Endothelial cell of umbilical vein (primary cell): ENCODE measurements around the gene BMPR1A.

ENCODE experiments used
- EZH2 ChIP-seq: IDR thresholded peaks from 2 replicates; pipeline ENCODE4 v1.6.1; 2012; ENCODE audit warnings: borderline replicate concordance, low read depth, mild to moderate bottlenecking, moderate library complexity, low read length, inconsistent platforms; ENCODE audit not compliant: severe bottlenecking
- FOS ChIP-seq: IDR thresholded peaks from 2 replicates; pipeline ENCODE4 v1.6.1; 2011; ENCODE audit warnings: mild to moderate bottlenecking, low read length, moderate library complexity, borderline replicate concordance; ENCODE audit not compliant: insufficient read depth
- JUN ChIP-seq: IDR thresholded peaks from 2 replicates; pipeline ENCODE4 v1.6.1; 2011; ENCODE audit warnings: borderline replicate concordance, low read depth; ENCODE audit not compliant: insufficient read length, insufficient read depth
- MYC ChIP-seq: IDR thresholded peaks from one replicate; pipeline ENCODE4 v1.6.1; 2011; ENCODE audit warnings: mild to moderate bottlenecking, low read depth, low read length
- POLR2A ChIP-seq: IDR thresholded peaks from 2 replicates; pipeline ENCODE4 v1.6.1; 2012; ENCODE audit warnings: low read depth, mild to moderate bottlenecking, control low read depth, low read length
- POLR2AphosphoS5 ChIP-seq: IDR thresholded peaks from 2 replicates; pipeline ENCODE4 v1.6.1; 2012; ENCODE audit warnings: low read depth, mild to moderate bottlenecking, control low read depth, low read length, moderate library complexity; ENCODE audit not compliant: insufficient read depth
- TF ChIP-seq, protein P1 (sequence below), 2 donors: IDR thresholded peaks; 1 replicate in 1 of 2; 2 replicates in 1 of 2; pipeline ENCODE4 v1.5.1; 2011; ENCODE audit warnings: low read length in 2 of 2, mild to moderate bottlenecking in 2 of 2, moderate library complexity in 2 of 2, control low read depth in 1 of 2, inconsistent platforms in 1 of 2, low read depth in 1 of 2; ENCODE audit not compliant: insufficient read depth in 1 of 2; ENCODE audit errors: extremely low read depth in 1 of 2
- TF ChIP-seq, protein P2 (sequence below): IDR thresholded peaks from 2 replicates; pipeline ENCODE4 v1.6.1; 2011; ENCODE audit not compliant: insufficient read depth, insufficient read length

- TF ChIP-seq EZH2 = no peak
- TF ChIP-seq, protein P1, sequence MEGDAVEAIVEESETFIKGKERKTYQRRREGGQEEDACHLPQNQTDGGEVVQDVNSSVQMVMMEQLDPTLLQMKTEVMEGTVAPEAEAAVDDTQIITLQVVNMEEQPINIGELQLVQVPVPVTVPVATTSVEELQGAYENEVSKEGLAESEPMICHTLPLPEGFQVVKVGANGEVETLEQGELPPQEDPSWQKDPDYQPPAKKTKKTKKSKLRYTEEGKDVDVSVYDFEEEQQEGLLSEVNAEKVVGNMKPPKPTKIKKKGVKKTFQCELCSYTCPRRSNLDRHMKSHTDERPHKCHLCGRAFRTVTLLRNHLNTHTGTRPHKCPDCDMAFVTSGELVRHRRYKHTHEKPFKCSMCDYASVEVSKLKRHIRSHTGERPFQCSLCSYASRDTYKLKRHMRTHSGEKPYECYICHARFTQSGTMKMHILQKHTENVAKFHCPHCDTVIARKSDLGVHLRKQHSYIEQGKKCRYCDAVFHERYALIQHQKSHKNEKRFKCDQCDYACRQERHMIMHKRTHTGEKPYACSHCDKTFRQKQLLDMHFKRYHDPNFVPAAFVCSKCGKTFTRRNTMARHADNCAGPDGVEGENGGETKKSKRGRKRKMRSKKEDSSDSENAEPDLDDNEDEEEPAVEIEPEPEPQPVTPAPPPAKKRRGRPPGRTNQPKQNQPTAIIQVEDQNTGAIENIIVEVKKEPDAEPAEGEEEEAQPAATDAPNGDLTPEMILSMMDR (IDR thresholded peaks at IDR 0.05; ENCODE audit: extremely low read depth in 1 of 2, insufficient read depth in 1 of 2, low read depth in 1 of 2, low read length in 2 of 2) = no peak
- TF ChIP-seq, protein P2, sequence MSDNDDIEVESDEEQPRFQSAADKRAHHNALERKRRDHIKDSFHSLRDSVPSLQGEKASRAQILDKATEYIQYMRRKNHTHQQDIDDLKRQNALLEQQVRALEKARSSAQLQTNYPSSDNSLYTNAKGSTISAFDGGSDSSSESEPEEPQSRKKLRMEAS = no peak
- TF ChIP-seq MYC = no peak
- TF ChIP-seq POLR2A = no peak
- TF ChIP-seq POLR2AphosphoS5 = no peak
- TF ChIP-seq FOS = no peak
- TF ChIP-seq JUN = no peak
Observed at GRCh38 chr10:86944907-86945306, 188.5 kb downstream of the BMPR1A start.
